MM.1S (cell line): ENCODE data around the gene GLTPD2.

Experiments used
- CTCF ChIP-seq: fragments of 300-600 bp; sonication (generic); IDR thresholded peaks from 2 replicates; pipeline ENCODE4 v1.5.1; 2016; ENCODE audit warnings: antibody characterized with exemption, low read length, mixed read lengths
- EZH2 ChIP-seq: fragments of 300-600 bp; sonication (generic); optimal IDR thresholded peaks from 2 replicates; pipeline ENCODE3; 2017; ENCODE audit warnings: low read depth, mild to moderate bottlenecking, antibody characterized with exemption, low read length, mixed read lengths

DNA sequence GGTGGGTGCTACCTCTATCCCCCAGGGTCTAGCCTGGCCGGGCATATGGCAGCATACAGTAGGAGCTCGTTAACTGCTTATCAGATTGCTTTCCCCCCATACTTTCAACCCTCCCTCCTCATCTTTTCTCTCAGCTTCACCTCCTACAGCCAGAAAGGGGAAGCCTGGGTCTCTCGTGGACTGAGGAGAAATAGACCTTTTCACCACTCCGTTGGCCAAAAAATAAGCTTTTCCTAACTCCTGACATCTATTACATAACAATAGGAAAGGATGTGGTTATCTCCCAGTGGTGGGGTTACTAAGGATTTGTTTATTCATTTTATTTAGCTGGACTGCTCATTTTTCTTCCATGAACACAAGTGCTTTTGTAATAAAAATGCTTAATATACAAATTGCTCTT is 40.1 kb upstream of the GLTPD2 start:
- TF ChIP-seq EZH2 (no peak), CTCF (no peak)
